Measurements from ENCODE around the gene CASZ1.

CASZ1 gene

DNA sequence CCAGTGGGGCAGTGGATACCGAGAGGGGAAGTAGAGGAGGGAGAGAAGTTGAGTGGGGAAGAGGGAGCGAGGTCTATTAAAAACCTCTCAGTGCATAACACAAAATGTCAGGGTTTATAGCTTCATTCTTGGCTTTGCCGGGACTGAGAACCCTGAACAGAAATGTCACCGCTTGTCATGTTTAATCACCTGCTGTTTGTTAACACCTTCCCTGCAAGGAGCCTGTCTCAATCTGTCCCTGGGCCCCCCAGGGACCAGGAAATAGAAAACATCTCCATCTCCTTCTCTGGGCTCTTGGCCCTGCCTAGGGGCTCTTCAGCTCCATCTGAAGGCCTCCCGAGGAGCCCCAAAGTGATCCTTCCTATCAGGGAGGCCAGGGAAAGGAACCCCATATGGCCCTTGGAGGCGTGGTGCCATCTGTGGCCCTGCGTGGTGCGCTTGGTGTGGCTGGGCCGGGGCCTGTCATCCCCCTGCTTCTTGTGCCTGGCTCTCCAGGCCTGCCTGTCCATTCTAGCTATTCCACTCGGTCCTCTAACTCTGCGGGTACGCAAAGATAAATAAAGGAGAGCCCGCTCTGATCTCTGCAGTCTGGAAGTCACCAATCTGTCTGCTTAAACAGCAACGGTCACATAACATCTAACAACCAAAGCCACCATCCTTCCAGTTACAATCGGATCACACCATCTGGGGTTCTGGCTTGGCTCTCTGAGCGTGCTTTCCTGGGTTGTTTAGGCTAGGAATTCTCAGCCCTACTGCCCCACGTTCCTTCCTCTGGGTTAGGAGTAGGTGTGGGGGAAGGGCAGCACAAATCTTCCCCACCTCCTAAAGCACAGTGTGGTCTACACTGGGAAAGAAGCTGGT lies 113.8 kb downstream of the CASZ1 start:
- no peak overlapping the region for H3K27ac ChIP-seq (ENCODE audit: low read length)
- no peaks in the 10 kb centered on the region for H3K36me3 ChIP-seq (ENCODE audit: insufficient read depth, low read depth, low read length)
- no peak overlapping the region; the same call in 1 of the 2 replicates for H3K4me3 ChIP-seq (ENCODE audit: low read length)
- peak overlapping the region; percentile 32; the same call in 1 of the 2 replicates for H3K9ac ChIP-seq (ENCODE audit: low read depth, low read length)
- no peaks in the 10 kb centered on the region for H3K9me3 ChIP-seq (ENCODE audit: insufficient read depth, low read depth, low read length)
- H3K27me3 ChIP-seq (ENCODE audit: insufficient read depth, low read length) = no peaks in the 10 kb centered on the region
- H3K4me1 ChIP-seq (ENCODE audit: insufficient read depth, low read length) = peaks cover 34% of the 10 kb centered on the region; the same call in 1 of the 2 replicates

GRCh38 chr1:10682108-10682445 lies 114.4 kb downstream of the CASZ1 start:
- H3K9ac ChIP-seq (ENCODE audit: low read depth, low read length) = peak overlapping the region; percentile 32; the same call in 1 of the 2 replicates

GRCh38 chr1:10681296-10682107 lies 114.9 kb downstream of the CASZ1 start:
- Histone ChIP-seq H3K36me3 (ENCODE audit: insufficient read depth, low read depth, low read length) (no peaks in the 10 kb centered on the region), H3K27me3 (ENCODE audit: insufficient read depth, low read length) (no peaks in the 10 kb centered on the region), H3K9me3 (ENCODE audit: insufficient read depth, low read depth, low read length) (no peaks in the 10 kb centered on the region), H3K9ac (ENCODE audit: low read depth, low read length) (peak overlapping the region; percentile 32; the same call in 1 of the 2 replicates), H3K27ac (ENCODE audit: low read length) (no peak overlapping the region), H3K4me3 (ENCODE audit: low read length) (no peak overlapping the region), H3K4me1 (ENCODE audit: insufficient read depth, low read length) (peaks cover 39% of the 10 kb centered on the region)

More at GRCh38 chr1:10682108-10682445, 114.4 kb downstream of the CASZ1 start:
- Histone ChIP-seq H3K27me3 (ENCODE audit: insufficient read depth, low read length) (no peaks in the 10 kb centered on the region), H3K4me3 (ENCODE audit: low read length) (no peak overlapping the region), H3K27ac (ENCODE audit: low read length) (no peak overlapping the region), H3K4me1 (ENCODE audit: insufficient read depth, low read length) (peaks cover 39% of the 10 kb centered on the region; the same call in 1 of the 2 replicates), H3K36me3 (ENCODE audit: insufficient read depth, low read depth, low read length) (no peaks in the 10 kb centered on the region), H3K9me3 (ENCODE audit: insufficient read depth, low read depth, low read length) (no peaks in the 10 kb centered on the region)

- Histone ChIP-seq H3K9me3 (ENCODE audit: insufficient read depth, low read depth, low read length) (no peaks in the 10 kb centered on the region), H3K36me3 (ENCODE audit: insufficient read depth, low read depth, low read length) (no peaks in the 10 kb centered on the region), H3K9ac (ENCODE audit: low read depth, low read length) (no peak overlapping the region), H3K27me3 (ENCODE audit: insufficient read depth, low read length) (no peaks in the 10 kb centered on the region), H3K4me3 (ENCODE audit: low read length) (no peak overlapping the region), H3K27ac (ENCODE audit: low read length) (no peak overlapping the region), H3K4me1 (ENCODE audit: insufficient read depth, low read length) (peaks cover 34% of the 10 kb centered on the region)
These were observed 116.0 kb downstream of the CASZ1 start for GRCh38 chr1:10680487-10680886.

DNA sequence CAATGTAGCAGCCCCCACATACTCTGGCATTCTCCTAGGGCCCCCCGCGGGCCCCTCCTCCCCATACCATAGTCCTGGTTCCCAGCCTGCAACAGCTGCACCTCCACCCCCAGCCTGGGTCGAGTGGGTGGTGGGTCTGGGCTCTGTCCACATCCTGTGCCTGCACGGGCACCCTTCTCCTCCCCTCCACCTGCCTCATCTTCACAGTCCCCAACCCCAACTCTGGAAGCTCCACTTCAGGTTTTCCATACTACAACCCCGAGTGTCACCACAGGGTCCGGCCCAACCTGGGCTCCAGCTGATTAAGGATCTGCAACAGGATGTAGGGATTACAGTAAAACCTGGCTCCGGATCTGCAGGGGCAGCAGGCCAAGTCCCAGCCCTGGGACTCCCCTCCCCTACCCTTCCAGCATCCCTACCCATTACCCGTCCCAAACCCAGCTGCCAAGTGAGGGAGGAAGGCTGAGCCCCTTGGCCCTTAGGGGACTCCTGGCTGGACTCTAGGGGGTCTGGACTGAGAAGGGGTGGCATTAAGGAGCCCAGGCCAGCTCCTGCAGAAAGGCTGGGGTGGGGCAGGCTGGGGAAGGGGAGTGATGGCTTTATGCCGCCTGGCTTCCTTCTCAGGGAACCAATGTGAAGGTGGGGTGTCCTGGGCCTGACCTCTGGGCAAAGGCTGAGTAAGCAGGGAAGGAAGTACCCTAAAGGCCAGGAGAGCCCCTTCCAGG lies 116.8 kb downstream of the CASZ1 start:
- H3K27me3 ChIP-seq (ENCODE audit: insufficient read depth, low read length) = no peaks in the 10 kb centered on the region
- H3K4me1 ChIP-seq (ENCODE audit: insufficient read depth, low read length) = peaks cover 34% of the 10 kb centered on the region
- H3K36me3 ChIP-seq (ENCODE audit: insufficient read depth, low read depth, low read length) = no peaks in the 10 kb centered on the region
- no peak overlapping the region for H3K4me3 ChIP-seq (ENCODE audit: low read length)
- H3K27ac ChIP-seq (ENCODE audit: low read length) = no peak overlapping the region
- no peak overlapping the region for H3K9ac ChIP-seq (ENCODE audit: low read depth, low read length)
- H3K9me3 ChIP-seq (ENCODE audit: insufficient read depth, low read depth, low read length) = no peaks in the 10 kb centered on the region

GRCh38 chr1:10678852-10679251 lies 117.6 kb downstream of the CASZ1 start:
- Histone ChIP-seq H3K27ac (ENCODE audit: low read length) (no peak overlapping the region), H3K36me3 (ENCODE audit: insufficient read depth, low read depth, low read length) (no peaks in the 10 kb centered on the region), H3K4me1 (ENCODE audit: insufficient read depth, low read length) (peaks cover 34% of the 10 kb centered on the region), H3K9me3 (ENCODE audit: insufficient read depth, low read depth, low read length) (no peaks in the 10 kb centered on the region), H3K9ac (ENCODE audit: low read depth, low read length) (no peak overlapping the region), H3K4me3 (ENCODE audit: low read length) (no peak overlapping the region), H3K27me3 (ENCODE audit: insufficient read depth, low read length) (no peaks in the 10 kb centered on the region)

- no peaks in the 10 kb centered on the region for H3K9me3 ChIP-seq (ENCODE audit: insufficient read depth, low read depth, low read length)
- no peak overlapping the region for H3K9ac ChIP-seq (ENCODE audit: low read depth, low read length)
- H3K27ac ChIP-seq (ENCODE audit: low read length) = no peak overlapping the region
- peaks cover 32% of the 10 kb centered on the region for H3K4me1 ChIP-seq (ENCODE audit: insufficient read depth, low read length)
- H3K4me3 ChIP-seq (ENCODE audit: low read length) = no peak overlapping the region
- no peaks in the 10 kb centered on the region for H3K36me3 ChIP-seq (ENCODE audit: insufficient read depth, low read depth, low read length)
- H3K27me3 ChIP-seq (ENCODE audit: insufficient read depth, low read length) = no peaks in the 10 kb centered on the region
These were observed 118.0 kb downstream of the CASZ1 start for GRCh38 chr1:10678402-10678801.

DNA sequence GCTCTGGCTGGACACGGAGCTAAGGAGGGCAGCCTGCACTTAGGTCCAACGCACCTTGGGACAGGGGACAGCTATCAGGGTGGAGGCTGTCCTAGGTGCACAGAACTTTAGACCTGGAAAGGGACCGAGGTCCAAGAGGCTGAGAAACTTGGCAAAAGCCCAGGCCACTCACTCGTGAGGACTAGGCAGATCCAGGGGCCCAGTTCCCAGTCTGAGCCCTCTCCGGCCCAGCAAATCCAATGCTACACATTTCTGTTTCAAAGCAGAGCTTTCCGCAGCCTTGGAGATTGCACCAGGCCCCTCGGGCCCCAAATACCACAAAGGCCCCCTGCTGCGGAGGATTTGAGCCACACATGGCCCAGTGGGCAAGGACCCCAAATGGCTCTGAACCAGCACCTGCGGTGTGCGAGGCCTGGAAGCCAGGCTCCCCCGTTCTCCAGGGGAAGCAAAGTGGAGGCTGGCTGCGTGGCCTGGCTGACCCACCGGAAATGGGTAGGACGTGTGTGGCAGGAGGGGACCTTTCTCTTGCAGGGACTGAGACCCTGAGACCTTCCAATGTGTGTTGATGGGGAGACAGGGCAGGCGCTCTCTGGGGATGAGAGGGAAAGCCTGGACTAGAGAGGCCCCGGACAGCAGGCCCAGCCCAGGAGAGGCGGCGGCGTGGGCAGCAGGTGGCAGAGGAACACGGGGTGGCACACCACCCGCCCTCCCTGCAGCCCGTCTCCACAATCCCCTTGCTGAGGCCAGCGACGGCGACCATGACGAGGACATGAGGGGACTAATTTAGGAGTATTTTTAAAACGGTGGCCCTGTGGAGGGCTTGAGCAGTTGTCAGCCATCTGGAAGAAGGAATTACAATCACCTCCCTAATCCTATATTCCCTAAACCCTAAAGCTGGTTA lies 118.7 kb downstream of the CASZ1 start:
- H3K9ac ChIP-seq (ENCODE audit: low read depth, low read length) = no peak overlapping the region
- H3K9me3 ChIP-seq (ENCODE audit: insufficient read depth, low read depth, low read length) = no peaks in the 10 kb centered on the region
- no peaks in the 10 kb centered on the region for H3K36me3 ChIP-seq (ENCODE audit: insufficient read depth, low read depth, low read length)
- no peaks in the 10 kb centered on the region for H3K27me3 ChIP-seq (ENCODE audit: insufficient read depth, low read length)
- no peak overlapping the region for H3K27ac ChIP-seq (ENCODE audit: low read length)
- H3K4me1 ChIP-seq (ENCODE audit: insufficient read depth, low read length) = peaks cover 26% of the 10 kb centered on the region
- H3K4me3 ChIP-seq (ENCODE audit: low read length) = no peak overlapping the region

GRCh38 chr1:10676963-10677362 lies 119.5 kb downstream of the CASZ1 start:
- H3K4me3 ChIP-seq (ENCODE audit: low read length) = no peak overlapping the region
- no peak overlapping the region for H3K27ac ChIP-seq (ENCODE audit: low read length)
- H3K27me3 ChIP-seq (ENCODE audit: insufficient read depth, low read length) = no peaks in the 10 kb centered on the region
- peaks cover 24% of the 10 kb centered on the region for H3K4me1 ChIP-seq (ENCODE audit: insufficient read depth, low read length)
- H3K9me3 ChIP-seq (ENCODE audit: insufficient read depth, low read depth, low read length) = no peaks in the 10 kb centered on the region
- no peak overlapping the region for H3K9ac ChIP-seq (ENCODE audit: low read depth, low read length)
- H3K36me3 ChIP-seq (ENCODE audit: insufficient read depth, low read depth, low read length) = no peaks in the 10 kb centered on the region

DNA sequence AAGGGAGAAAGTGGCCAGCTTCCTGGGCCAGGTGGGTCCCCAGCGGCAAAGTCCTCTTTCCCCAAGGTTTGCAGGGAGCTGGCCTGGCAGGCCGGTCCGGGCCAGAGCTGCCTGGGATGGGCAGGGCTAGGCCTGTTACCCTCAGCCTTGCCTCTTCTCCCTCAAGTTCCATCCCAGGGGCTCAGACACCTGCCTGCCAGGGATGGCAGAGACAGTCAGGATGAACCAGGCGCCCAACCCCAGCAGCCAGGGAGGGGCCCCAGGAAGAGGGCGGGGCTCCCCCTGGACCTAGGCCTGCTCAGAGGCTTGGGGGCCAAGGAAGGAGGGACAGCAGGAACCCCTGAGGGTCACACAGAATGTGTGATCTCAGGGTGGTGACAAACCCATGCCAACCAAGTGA lies 120.6 kb downstream of the CASZ1 start:
- Histone ChIP-seq H3K9ac (ENCODE audit: low read depth, low read length) (no peak overlapping the region), H3K36me3 (ENCODE audit: insufficient read depth, low read depth, low read length) (no peaks in the 10 kb centered on the region), H3K4me1 (ENCODE audit: insufficient read depth, low read length) (peaks cover 17% of the 10 kb centered on the region), H3K9me3 (ENCODE audit: insufficient read depth, low read depth, low read length) (no peaks in the 10 kb centered on the region), H3K4me3 (ENCODE audit: low read length) (no peak overlapping the region), H3K27ac (ENCODE audit: low read length) (no peak overlapping the region), H3K27me3 (ENCODE audit: insufficient read depth, low read length) (no peaks in the 10 kb centered on the region)

All from iPS-20b (cell line).